GM12878 (cell line): ENCODE results near the gene MCOLN1. TPM values are rescaled to one million over a fixed set of nuclear protein-coding genes. Genes with fewer than 3 reads are reported as not detected.

Experiments used
- ATAC-seq: fragments of 200-7000 bp; cut with Tn5 transposase; 3 replicates; pipeline ENCODE4 v1.9.1; 2020; ENCODE audit warnings: mild to moderate bottlenecking, moderate library complexity
- BruUV-seq: library from RNA; stranded (reverse); fragments of 400-500 nt; replicated peaks from 2 replicates; lab custom pipeline; 2021; lab: Mats Ljungman, UMichigan
- CTCF ChIA-PET: fragments of 300-600 bp; sonication (Branson Sonifier 250); formaldehyde crosslinking; extraction: SDS; loops from one replicate; lab custom pipeline; 2021; ENCODE audit warnings: inconsistent platforms; lab: Yijun Ruan, JAX
- POLR2A ChIA-PET: fragments of 350-600 bp; formaldehyde crosslinking; extraction: SDS; loops from one replicate; lab custom pipeline; 2021; ENCODE audit warnings: inconsistent platforms; lab: Charles Lee
- RAD21 ChIA-PET: fragments of 300-600 bp; sonication (Branson Sonifier 250); formaldehyde crosslinking; loops from one replicate; lab custom pipeline; 2023; ENCODE audit warnings: antibody characterized with exemption; ENCODE audit not compliant: unreplicated experiment; lab: Charles Lee
- SMC1A ChIA-PET: fragments of 300-600 bp; sonication (Branson Sonifier 250); formaldehyde crosslinking; loops from one replicate; lab custom pipeline; 2023; ENCODE audit not compliant: unreplicated experiment, uncharacterized antibody; lab: Charles Lee
- DNase-seq: peaks from one replicate; pipeline ENCODE4 v3.0.0-alpha.2; 2011; ENCODE audit warnings: low read depth, low spot score
- FAIRE-seq: peaks from 3 replicates; lab custom pipeline; 2011; peaks lifted over from hg19 to GRCh38; lab: Jason Lieb, UNC
- H2AFZ ChIP-seq: 2 replicates; pipeline ENCODE4 v1.6.0; 2011; ENCODE audit warnings: low read depth, low read length, control low read depth; ENCODE audit not compliant: control insufficient read depth
- H3K27ac ChIP-seq: 2 replicates; pipeline ENCODE4 v1.5.1; 2011; ENCODE audit warnings: control low read depth; ENCODE audit not compliant: control insufficient read depth, insufficient read depth
- H3K27me3 ChIP-seq, 2 experiments: replicated peaks in 1 of 2; 2 replicates each; pipeline versions ENCODE4 v1.6.0 to v1.6.1; 2011; ENCODE audit warnings: low read length in 1 of 2; ENCODE audit not compliant: control insufficient read depth in 2 of 2, insufficient read depth in 2 of 2
- H3K36me3 ChIP-seq, 2 experiments: 2 replicates each; pipeline ENCODE4 v1.5.1; 2011; ENCODE audit warnings: low read length in 1 of 2; ENCODE audit not compliant: control insufficient read depth in 2 of 2, insufficient read depth in 2 of 2
- H3K4me1 ChIP-seq: 2 replicates; pipeline ENCODE4 v1.6.1; 2011; ENCODE audit warnings: mild to moderate bottlenecking, low read length, moderate library complexity, mixed read lengths; ENCODE audit not compliant: control insufficient read depth, insufficient read depth
- H3K4me2 ChIP-seq: 2 replicates; pipeline ENCODE4 v1.6.0; 2011; ENCODE audit warnings: control low read depth; ENCODE audit not compliant: control insufficient read depth, insufficient read depth
- H3K4me3 ChIP-seq: fragments of 200-600 bp; sonication (generic); 2 replicates; pipeline ENCODE4 v1.5.1; 2016
- H3K79me2 ChIP-seq: 2 replicates; pipeline ENCODE4 v1.6.0; 2011; ENCODE audit warnings: low read length; ENCODE audit not compliant: control insufficient read depth, insufficient read depth
- H3K9ac ChIP-seq: 2 replicates; pipeline ENCODE4 v1.8.0; 2011; ENCODE audit warnings: low read length, control low read depth, mixed read lengths; ENCODE audit not compliant: control insufficient read depth, insufficient read depth
- H3K9me3 ChIP-seq: replicated peaks from 3 replicates; pipeline ENCODE4 v1.5.1; 2011; ENCODE audit warnings: mild to moderate bottlenecking, low read length; ENCODE audit not compliant: control insufficient read depth, insufficient read depth
- H4K20me1 ChIP-seq: 2 replicates; pipeline ENCODE4 v1.6.0; 2011; ENCODE audit not compliant: control insufficient read depth, insufficient read depth
- BCL3 ChIP-seq: IDR thresholded peaks from 2 replicates; pipeline ENCODE4 v1.6.1; 2011; ENCODE audit warnings: borderline replicate concordance, low read depth, mild to moderate bottlenecking, moderate library complexity, low read length; ENCODE audit not compliant: insufficient read depth, poor library complexity, severe bottlenecking
- BHLHE40 ChIP-seq, 2 experiments: fragments of 450-650 bp in 1 of 2; IDR thresholded peaks; 2 replicates each; pipeline ENCODE4 v1.6.1; 2011 to 2017; ENCODE audit warnings: low read depth in 2 of 2, borderline replicate concordance in 1 of 2, improper control_type of control experiment in 1 of 2, low read length in 1 of 2, mild to moderate bottlenecking in 1 of 2
- ETV6 ChIP-seq, 2 experiments: fragments of 450-650 bp in 1 of 2; IDR thresholded peaks in 1 of 2; conservative IDR thresholded peaks in 1 of 2; 2 replicates each; pipeline ENCODE4 v1.6.1; 2014; ENCODE audit warnings: antibody characterized with exemption in 1 of 2, borderline replicate concordance in 1 of 2, low read depth in 1 of 2, mild to moderate bottlenecking in 1 of 2, moderate library complexity in 1 of 2
- IRF5 ChIP-seq: fragments of 450-650 bp; IDR thresholded peaks from 2 replicates; pipeline ENCODE4 v1.6.1; 2017; ENCODE audit warnings: borderline replicate concordance
- MLLT1 ChIP-seq: fragments of 450-650 bp; IDR thresholded peaks from 2 replicates; pipeline ENCODE4 v1.6.1; 2016; ENCODE audit warnings: mild to moderate bottlenecking
- NBN ChIP-seq: fragments of 450-650 bp; IDR thresholded peaks from 2 replicates; pipeline ENCODE4 v1.6.1; 2016
- RFX5 ChIP-seq: IDR thresholded peaks from 2 replicates; pipeline ENCODE4 v1.6.1; 2011; ENCODE audit warnings: low read depth, low read length, improper control_type of control experiment
- SIN3A ChIP-seq: IDR thresholded peaks from 2 replicates; pipeline ENCODE4 v1.6.1; 2012; ENCODE audit warnings: low read depth, low read length, improper control_type of control experiment
- SMAD5 ChIP-seq: IDR thresholded peaks from 2 replicates; pipeline ENCODE4 v1.6.1; 2016; ENCODE audit warnings: antibody characterized with exemption, low read depth
- SREBF2 ChIP-seq: IDR thresholded peaks from 2 replicates; pipeline ENCODE4 v1.6.1; 2012; ENCODE audit warnings: mild to moderate bottlenecking, low read length
- TBL1XR1 ChIP-seq: IDR thresholded peaks from 2 replicates; pipeline ENCODE4 v1.6.1; 2012; ENCODE audit warnings: low read depth, low read length, improper control_type of control experiment
- TCF12 ChIP-seq: IDR thresholded peaks from 2 replicates; pipeline ENCODE4 v1.6.1; 2011; ENCODE audit warnings: low read depth, mild to moderate bottlenecking, low read length
- ZBTB40 ChIP-seq: fragments of 450-650 bp; IDR thresholded peaks from 2 replicates; pipeline ENCODE4 v1.6.1; 2016; ENCODE audit warnings: mild to moderate bottlenecking, moderate library complexity, borderline replicate concordance
- ZNF274 ChIP-seq: IDR thresholded peaks from one replicate; pipeline ENCODE4 v1.8.0; 2011; ENCODE audit not compliant: insufficient read length, insufficient read depth
- WGBS: methylation state at CpG from one replicate; pipeline ENCODE4 v1.1.6; 2016; ENCODE audit warnings: low lambda C conversion rate; ENCODE audit not compliant: insufficient replicate concordance, insufficient coverage; ENCODE audit errors: missing lambda C conversion rate; 5-methylcytosine and 5-hydroxymethylcytosine counted together
- in situ Hi-C: fragments of 300-500 bp; cut with MboI; formaldehyde crosslinking; loops from 9 replicates; pipeline ENCODE4 v1.14.3; 2018; ENCODE audit warnings: mixed read lengths
- intact Hi-C: fragments of 100-400 bp; cut with micrococcal nuclease; formaldehyde crosslinking; loops from one replicate; pipeline ENCODE4 v1.14.2; 2022; ENCODE audit not compliant: unreplicated experiment
- polyA plus RNA-seq, 11 experiments: library from polyadenylated mRNA; depleted of rRNA in 4 of 11; unstranded in 6 of 11; stranded (reverse) in 5 of 11; fragments of >200 nt; fragmentation: Nextera tagmentation in 4 of 11; fragmentation: Illumina TruSeq in 1 of 11; extraction: Ambion mirVana in 4 of 11; extraction: Trizol in 1 of 11; gene quantifications; 1 replicate in 1 of 11; 2 replicates in 10 of 11; pipeline versions ENCODE4 v1.2.1 to v1.2.3, GENCODE V29; 2011 to 2016; ENCODE audit warnings: inconsistent platforms in 2 of 11, missing spikeins in 2 of 11, low read depth in 1 of 11
- total RNA-seq, 4 experiments: library from RNA; depleted of rRNA in 3 of 4; stranded (reverse); fragments of >200 nt in 3 of 4; fragmentation: Illumina TruSeq in 1 of 4; extraction: Trizol in 1 of 4; gene quantifications; 2 replicates each; pipeline versions ENCODE4 v1.2.1 to v1.2.3, GENCODE V29; 2013 to 2021

Gene MCOLN1
- total and polyA plus RNA-seq, 10 of the 15 experiments (the other 5 are each of a cell fraction or from before 2014, with no cell fraction given) = 0.42 to 15.6 (median 4.9) TPM

GRCh38 chr19:7492142-7492541 lies 30.3 kb upstream of the MCOLN1 start (continued):
- no peak for TF ChIP-seq ZBTB40

GRCh38 chr19:7492558-7492957 lies 29.9 kb upstream of the MCOLN1 start:
- Histone ChIP-seq H3K27ac (no peak overlapping the region), H2AFZ (no peak overlapping the region), H3K36me3 (no peaks in the 10 kb centered on the region), H3K9me3 (no peaks in the 10 kb centered on the region), H3K27me3 (no peaks in the 10 kb centered on the region), H3K4me1 (no peaks in the 10 kb centered on the region; the same call in 1 of the 2 replicates), H3K9ac (no peak overlapping the region), H3K79me2 (no peaks in the 10 kb centered on the region), H4K20me1 (no peaks in the 10 kb centered on the region), H3K4me3 (no peak overlapping the region), H3K4me2 (no peak overlapping the region)
- DNase-seq (no peak), FAIRE-seq (no peak), ATAC-seq (no peak)
- 52% methylated on average over 11 of the region's 11 CpGs for WGBS
- ChIA-PET SMC1A (no interaction called here), POLR2A (no interaction called here), CTCF (no interaction called here), RAD21 (no interaction called here)
- in situ Hi-C loops (no loop called here), intact Hi-C loops (no loop called here)
- BruUV-seq = no TSS peak
- TF ChIP-seq ETV6 (conservative IDR thresholded peaks at IDR 0.05 in 1 of 2, IDR thresholded peaks at IDR 0.05 in 1 of 2; ENCODE audit: borderline replicate concordance in 1 of 2, low read depth in 1 of 2) (no peak), TBL1XR1 (no peak), ZNF274 (no peak), MLLT1 (no peak), NBN (no peak), TCF12 (no peak), BCL3 (no peak), BHLHE40 (IDR thresholded peaks at IDR 0.05; ENCODE audit: borderline replicate concordance in 1 of 2, low read depth in 2 of 2, low read length in 1 of 2) (no peak), IRF5 (no peak), RFX5 (no peak), SMAD5 (no peak), SIN3A (no peak), SREBF2 (no peak)
